GF-D8 (cell line): ENCODE results near the gene FBXL14.
"Not testable (repeated sequence)": the region's sequence is repeated elsewhere in the genome, so short reads cannot be mapped to it uniquely, and the experiment has no call there.

Source experiments
- DNase-seq: peaks from one replicate; lab custom pipeline; 2025; lab: John Stamatoyannopoulos, UW

FBXL14 gene

DNA sequence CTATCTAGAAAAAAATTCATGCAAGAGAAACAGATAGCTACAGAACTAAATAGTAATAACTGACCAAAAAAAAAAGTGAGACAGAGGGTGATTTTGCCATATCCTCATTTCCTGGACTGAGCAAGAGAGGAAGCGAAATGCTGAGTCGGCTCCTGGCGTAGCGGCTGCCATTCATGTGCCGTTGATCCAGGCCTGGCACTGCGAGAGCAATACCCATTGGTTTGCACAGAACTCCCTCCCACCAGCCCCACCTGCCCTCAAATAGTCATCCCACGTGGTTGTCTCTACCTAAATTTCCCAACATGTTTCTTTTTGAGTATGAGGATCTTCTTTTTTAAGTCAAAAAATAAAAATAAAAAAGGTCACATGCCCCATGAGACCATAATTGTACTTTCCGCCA is 25.2 kb upstream of the FBXL14 start:
- DNase-seq = peak; percentile 88

DNA sequence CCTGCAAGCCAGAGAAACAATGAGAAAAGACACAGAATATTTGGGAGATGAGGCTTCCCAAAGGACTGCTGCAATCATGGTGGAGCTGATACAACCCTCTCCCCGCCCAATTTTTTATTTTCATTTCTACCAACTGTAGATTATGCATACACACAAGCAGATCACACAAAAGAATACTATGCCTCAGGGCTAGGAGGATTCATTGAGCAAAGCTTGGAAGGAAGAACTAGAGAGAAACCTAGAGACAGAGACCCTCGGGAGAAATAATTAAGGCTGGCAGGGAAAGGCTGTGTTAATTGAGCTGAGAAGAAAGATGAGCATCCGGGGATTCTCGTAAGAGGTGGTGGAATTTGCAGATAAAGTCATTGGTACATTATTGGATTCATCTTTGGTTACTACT is 24.8 kb upstream of the FBXL14 start:
- no peak for DNase-seq

DNA sequence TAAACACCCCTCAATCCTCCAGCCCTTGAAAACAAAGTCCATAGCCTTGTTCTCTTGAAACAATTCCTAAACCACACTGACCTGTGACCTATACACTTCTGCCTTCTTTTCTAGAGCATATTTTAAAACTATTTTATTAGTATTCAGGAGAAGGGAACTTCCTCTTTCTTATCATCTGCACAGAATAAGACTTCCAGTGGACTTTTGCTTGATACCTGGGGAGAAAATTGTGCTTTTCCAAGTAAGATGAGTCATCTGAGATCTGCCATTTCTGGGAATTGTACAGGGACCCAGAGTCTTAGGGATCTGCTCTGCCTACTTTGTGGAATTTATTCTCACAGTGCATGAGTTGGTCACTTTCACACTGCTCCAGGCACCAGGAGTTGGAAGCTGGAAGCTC is 24.1 kb upstream of the FBXL14 start:
- DNase-seq = peak; percentile 32

DNA sequence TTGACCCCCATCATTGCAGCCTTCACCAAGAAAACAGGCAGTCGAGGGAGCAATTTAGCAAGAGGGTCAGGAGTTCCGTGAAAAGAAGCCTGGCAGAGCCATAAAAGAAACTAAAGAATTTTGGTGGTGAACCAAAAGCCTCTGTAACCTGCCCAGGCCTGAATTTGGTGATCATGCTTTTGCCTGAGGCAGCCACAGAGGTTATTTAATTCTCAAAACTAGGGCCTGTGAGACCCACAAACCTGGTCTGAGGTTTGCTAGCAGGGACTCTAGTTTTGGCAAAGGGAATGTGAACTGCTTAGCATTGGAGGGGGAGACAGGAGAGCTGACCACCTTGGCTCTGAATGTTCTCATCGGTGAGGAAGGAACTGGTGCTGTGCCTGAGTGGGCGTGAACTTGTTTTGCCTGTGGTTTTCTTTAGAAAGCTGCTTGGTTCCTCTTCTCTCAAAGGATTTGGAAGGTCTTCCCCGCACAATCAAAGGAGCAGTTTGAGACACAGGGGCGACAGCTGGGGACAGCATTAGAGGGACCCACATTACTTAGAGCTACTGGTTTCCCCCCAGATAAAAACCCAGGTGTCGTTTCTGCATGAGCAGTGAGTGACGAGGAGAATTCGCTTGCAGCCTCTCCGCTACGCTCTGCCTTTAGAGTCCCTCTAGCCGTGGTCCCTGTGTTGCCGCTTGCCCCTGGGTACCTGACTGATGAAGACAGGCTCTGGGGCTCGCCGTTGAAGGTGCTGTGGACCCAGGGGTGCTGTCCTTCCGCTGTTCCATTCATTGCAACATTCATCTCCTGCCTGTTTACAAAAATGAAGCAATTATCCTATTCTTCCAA is 22.1 kb upstream of the FBXL14 start:
- peak; percentile 32 for DNase-seq

DNA sequence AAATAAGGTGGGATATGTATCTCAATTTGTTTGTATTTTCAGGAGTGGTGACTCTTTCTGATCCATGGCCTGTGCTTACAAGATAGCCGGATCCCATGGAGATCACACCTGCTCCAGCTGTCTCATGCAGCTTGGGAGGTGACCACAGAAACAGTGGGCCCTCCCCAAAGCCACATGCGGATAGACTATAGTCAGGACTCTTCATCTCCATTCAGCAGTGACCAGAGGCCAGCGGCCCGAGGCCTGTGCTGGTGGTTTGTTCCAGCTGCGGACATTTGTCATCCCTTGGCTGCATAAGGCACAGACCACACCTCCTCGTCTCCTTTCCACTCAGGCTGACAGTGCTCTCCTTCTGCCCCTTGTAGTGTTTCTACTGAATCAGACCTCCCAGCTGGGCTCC is 20.0 kb upstream of the FBXL14 start:
- no peak for DNase-seq

DNA sequence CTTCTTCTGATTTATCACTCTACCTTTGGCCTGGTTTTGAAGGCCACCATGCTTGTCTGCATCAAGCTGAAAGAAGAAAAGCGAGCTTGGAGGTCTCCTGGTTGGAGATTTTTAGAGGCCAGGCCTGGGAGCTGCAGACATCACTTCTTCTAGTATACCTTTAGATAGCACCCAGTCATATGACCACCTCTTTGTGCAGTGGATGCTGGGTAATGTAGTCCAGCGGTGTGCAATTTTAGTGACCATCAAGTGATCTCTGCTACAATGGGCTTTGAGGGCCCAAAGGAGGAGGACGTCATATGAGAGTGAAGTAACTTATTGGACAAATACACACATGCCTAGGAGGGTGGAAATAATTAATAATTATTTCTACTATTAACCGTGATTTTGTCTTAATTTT is 19.5 kb upstream of the FBXL14 start:
- no peak for DNase-seq

DNA sequence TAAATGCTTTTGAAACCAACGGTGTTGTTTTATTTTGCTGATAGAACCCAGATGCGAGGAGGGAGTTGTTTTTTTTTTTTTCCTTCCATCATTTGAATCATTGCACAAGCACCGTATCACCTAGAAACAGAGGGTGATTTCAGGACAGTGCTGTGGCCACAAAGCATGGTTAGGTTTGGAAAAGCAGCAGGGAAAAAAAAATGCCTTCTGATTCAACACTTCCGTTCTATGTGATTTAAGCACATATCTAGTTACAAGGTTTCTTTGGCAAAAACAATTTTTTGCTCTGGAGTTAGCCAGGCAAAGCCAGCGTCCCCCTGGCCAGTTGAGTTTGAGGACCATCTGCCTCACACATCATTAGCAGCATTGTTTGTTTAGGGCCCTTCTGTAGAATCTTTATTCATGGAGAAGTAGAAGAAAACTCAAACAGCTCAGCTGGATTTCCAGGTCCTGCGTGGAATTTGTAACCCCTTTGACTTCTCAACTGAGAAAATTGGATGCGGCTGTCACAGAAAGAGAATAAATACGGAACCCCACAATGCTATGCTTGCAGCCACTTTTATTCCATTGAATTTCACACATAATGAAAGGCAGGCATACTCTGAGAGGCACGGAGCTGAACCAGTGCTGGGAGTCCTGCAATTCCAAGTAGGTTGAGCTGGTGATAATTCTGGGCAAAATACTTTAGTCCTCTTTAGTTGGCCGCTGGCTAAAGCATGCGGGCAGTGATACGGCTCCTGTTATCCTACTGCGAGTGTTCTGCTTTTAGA is 17.6 kb upstream of the FBXL14 start:
- DNase-seq = peak; percentile 48

DNA sequence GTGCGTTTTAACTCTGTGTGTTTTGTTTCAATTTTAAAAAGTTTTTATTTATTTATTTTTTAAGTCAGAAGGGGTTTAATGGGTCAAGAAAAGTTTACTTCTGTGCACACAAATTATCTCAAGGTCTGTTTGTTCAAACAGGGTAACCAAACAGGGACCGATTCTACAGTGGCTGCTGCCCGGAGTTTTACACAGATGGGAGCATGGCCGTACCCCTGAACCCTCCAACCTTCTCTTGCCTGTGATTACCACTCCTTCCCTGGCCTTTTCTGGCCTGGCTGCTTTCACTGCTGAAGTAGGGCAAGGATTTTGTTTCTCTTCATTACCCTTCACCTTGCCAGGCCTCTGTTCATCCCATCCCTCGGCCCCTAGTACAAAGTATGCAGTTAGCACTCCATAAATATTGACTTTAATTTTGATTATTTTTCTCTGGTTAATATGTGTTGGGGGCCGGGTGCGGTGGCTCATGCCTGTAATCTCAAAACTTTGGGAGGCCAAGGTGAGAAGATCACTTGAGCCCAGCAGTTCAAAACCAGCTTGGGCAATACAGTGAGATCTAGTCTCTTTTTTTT is 15.8 kb upstream of the FBXL14 start:
- DNase-seq = no peak

DNA sequence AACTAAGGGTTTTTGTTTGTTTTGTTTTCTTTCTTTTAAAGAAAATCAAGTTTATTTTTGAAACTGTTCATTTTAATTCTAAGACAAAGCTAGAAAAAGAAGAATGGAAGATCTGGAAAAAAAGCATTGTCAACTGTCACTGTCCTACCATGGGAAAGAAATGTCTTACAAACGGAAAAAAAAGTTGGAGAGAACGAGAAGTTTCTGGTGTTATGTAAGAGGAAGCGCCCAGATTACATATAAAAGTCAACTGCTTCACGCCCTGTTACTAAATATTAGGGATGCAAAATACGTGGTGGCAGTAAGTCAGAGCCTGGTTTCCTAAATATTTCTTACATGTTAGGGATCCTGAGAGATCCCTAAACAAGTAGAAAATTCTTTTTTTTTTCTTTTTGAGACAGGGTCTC is 14.3 kb upstream of the FBXL14 start:
- peak; percentile 62 for DNase-seq

DNA sequence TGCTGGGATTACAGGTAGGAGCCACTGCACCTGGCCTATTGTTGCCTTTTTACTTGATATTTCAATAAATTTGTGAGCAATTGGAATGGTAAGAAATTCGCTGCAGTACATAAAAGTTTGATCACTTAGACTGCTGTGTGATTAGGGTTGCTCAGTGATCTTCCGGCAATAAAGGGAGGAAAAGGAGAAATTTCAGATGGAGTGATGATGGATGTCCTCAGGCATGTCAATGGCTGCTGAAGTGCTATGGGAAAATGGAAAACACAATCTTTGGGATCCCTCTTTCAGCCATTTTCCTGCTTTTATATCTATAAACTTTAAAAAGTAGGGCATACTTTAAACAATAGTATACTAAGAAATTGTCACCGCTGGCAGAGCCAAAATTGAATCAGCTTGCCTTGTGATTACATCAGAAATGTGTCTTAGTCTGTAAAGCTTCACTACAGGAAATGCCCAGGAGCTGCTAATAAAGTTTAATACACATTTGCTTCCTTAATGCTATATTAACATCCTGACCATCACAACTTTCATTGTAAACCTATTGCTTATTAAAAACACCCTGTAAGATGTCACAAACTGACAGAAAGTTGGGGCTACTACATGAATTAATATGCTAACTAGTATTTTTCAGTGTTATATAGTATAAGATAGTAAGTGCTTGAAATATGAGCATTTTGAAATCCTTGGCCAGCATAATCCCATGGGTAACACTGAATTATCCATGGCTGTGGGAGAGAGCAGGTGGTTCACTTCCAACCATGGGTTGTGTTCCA is 13.7 kb upstream of the FBXL14 start:
- DNase-seq = no peak

DNA sequence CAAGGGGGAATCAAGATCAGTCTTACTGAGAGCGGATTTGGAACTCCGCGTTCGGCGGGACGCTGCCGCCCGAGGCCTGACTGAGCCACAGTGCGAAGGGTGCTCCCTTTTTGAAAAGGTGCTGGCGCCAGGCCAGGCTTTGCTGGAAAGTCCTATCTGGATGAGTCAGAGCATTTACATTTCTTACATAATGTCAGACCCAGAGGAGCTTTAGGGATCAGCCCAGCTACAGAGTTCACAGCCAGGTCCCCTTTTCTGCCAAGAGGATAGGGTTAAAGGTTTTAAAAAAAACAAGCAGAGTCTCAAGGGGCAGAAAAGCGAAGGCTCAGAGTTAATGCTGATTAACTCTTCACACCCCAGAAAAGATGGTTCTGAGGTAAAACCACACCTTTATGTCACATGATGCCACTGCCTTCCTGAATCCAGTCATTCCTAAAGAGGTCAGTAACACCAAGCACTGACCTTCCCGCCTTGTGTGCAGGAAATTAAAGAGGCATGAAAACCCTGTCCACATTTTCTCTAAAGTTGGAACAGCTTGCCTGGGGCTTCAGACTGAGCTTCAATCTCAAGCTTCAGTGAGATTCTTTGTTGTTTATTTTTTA is 11.7 kb upstream of the FBXL14 start:
- peak; percentile 19 for DNase-seq

DNA sequence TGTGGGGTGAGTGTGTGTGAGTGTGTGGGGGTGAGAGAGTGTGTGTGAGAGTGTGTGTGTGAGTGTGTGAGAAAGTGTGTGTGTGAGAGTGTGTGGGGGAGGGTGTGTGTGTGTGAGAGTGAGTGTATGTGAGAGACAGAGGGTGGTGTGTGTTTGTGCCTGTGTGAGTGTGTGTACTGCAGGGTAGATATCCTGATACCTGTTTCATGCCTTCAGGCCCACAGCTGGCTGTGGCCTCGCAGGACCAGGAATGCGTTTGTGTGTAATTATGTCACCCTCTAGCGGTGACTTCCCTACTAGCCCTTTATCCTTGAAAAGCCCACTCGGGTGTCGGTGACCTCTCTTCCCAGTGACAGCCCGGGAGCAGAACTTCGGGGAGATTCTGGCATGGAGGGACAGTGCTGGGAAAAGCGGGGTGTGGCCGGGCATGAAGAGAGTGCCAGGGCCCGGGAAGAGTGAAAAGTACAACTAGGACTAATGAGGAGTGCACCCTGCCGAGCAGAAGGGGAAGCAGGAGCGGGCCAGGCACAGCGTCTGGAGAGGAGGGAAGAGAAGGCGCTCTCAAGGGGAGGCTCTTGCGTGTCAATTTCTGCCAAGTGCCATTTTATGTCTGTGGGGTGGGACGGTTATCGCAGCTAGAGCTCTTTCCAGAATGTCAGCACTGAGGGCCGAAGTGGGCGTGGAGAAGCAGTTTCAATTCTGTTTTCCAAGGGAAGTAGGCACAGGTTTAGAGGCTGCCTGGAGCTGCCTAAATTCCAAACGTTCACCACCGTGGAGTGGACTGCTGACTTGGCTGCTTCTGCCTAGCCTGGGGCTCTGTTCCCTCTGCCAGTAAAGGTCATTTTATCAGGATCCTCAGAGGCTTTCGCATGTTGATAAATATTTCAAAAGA is 11.0 kb upstream of the FBXL14 start:
- peak; percentile 60 for DNase-seq

DNA sequence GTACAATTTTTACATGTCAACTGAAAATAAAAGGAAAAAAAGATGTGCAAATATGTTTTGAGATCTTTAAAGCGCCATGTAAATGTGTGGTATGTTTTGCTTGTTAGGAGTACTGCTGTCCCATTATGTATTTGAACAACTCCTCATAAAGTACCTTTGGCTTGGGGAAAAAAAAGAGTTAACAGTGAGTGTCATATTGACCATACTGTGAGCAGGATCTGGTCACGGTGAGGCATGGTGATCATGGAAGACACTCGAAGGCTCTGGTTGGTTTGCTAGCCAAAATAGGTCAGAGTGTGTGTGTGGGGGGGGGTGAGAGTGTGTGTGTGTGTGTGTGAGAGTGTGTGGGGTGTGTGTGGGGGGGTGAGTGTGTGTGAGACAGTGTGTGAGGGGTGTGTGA is 10.1 kb upstream of the FBXL14 start:
- DNase-seq = no peak

DNA sequence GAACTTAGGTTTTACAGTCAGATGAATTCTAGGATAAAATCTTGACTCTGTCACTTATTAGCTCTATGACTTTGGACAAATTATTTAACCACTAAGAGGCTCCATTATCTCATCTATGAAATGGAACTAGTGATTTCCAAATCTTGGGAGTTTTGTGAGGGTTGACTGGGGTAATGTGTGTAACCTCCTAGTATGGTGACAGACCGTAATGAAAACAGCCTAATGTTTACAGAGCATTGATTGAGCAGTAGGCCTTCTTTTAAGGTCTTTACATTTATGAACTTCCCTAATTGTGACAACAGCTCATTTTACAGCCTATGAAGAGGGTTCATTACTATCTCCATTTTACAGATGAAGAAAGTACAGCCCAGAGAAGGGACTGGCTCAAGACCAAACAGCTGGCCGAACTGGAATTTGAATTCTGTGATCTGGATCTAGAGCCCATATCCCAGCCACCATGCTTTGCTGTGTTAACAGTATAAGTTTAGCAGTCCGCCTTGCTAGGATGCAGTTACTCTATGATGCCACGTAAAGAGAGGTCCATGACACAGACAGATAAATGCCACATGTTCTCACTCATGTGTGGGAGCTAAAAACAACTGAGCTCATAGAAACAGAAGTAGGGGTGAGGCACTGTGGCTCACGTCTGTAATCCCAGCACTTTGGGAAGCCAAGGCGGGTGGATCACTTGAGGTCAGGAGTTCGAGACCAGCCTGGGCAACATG is 9.1 kb upstream of the FBXL14 start:
- DNase-seq = no peak

DNA sequence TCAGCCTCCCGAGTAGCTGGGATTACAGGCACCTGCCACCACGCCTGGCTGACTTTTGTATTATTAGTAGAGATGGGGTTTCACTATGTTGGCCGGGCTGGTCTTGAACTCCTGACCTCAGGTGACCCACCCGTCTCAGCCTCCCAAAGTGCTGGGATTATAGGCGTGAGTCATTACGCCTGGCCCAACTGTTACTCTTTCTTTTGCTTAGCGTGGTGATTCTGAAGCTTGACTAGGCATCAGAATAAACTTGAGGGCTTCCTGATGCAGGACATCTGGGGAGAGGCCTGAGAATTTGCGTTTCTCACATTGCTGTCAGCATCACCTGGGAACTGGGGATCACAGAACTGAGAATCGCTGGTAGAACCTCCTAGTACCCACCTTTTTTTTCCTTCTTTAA is 8.3 kb upstream of the FBXL14 start:
- DNase-seq = not testable (repeated sequence)

DNA sequence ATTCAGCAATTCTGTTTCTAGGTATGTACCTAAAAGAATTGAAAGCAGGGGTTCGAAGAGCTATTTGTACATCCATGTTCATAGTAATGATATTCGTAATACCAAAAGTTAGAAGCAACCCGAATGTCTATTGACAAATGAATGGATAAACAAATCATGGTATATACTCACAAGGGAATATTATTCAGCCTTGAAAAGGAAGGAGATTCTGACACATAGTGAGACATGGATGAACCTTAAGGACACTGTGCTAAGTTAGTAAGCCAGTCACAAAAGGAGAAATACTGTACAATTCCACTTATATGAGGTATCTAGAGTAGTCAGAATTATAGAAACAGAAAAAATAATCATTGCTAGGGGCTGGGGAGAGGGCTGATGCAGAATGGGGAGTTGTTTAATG is 4.4 kb upstream of the FBXL14 start:
- DNase-seq = no peak

DNA sequence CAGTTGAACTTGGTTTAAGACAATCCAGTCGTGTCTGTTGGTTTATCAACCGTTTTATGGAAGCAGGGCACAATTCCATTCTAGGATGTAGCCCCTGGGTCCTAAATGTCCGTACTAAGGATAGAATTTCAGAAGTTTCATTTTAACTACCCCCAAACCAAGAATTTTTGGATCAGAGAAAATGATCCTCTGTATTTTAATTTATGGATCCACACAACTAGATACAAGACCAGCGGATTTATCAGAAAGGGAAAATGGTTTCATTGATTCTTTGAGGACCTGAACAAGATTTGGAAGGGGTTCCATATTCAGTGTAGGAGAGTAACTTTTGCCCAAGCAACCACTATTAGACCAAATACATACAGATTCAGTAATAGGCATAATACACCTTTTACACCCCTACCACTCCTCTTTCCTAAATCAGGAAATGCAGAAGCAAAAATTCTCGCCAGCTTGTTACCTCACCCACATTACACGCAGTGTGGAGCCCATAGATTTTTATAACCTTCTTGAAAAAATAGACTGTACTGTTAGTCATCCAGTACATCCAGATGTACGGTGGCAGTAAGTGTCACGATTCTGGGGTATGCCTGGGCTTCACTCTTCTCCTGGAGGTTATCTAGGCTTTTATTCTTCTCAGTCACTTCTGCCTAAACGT is 1.4 kb upstream of the FBXL14 start:
- no peak for DNase-seq

DNA sequence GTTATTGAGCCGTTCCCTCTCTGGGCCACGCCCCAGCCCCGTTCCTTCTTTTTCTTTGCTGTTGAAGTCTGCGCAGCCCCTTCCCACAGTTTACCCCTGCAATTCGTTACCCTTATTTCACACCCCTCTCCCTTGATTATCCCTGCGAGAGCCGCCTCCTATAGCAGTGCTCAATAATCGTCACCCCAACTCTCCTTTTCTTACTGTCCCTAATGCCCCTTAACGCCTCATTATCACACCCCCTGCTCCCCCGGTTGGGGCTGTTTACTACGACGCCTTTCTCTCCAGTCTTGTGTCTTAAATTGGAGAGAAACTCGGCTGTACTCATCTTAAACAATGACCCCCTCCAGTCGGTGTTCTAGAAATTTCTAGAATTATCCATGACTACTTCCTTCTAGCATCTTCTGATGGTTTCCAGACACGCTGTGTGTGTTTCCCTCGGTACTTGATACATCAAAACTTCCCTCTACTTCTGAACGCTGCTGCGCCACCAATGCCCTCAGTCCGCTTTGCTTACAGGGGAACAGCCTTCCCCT is 713 bp upstream of the FBXL14 start:
- no peak for DNase-seq

DNA sequence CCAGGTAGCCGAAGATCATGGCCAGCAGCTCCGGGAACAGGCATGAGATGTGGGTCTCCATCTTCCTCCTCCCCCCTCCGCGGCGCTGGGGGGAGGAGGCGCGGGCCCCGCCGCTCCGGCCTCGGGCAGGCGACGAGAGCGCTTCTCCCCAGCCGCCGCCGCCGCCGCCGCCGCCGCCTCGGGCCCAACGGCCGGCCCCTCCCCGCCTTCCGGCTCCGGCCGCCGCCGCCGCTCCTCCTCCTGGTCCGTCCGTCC is 448 bp downstream of the FBXL14 start:
- no peak for DNase-seq
